ENCODE data around the gene BBS9. TPM values are rescaled to one million over a fixed set of nuclear protein-coding genes. Genes with fewer than 3 reads are reported as not detected.

Gene BBS9
- total and polyA plus RNA-seq, 8 donors = 2.6 to 10.8 (median 6.0) TPM

- ATAC-seq (no peak), DNase-seq (no peak), FAIRE-seq (no peak)
- TF ChIP-seq CTCF (IDR thresholded peaks at IDR 0.05) = no peak
- no peak overlapping the region for H3K27ac ChIP-seq
- no peaks in the 10 kb centered on the region for H3K9me3 ChIP-seq
- intact Hi-C loops (cut with DNase I) = no loop called here
- 91 to 93% methylated on average over 1 of the region's 1 CpG for WGBS, 2 donors
- H3K36me3 ChIP-seq = peaks cover 0 to 6% (median 0%) of the 10 kb centered on the region in 3 donors
- no peaks in the 10 kb centered on the region for H3K27me3 ChIP-seq
- no peak overlapping the region for H3K4me3 ChIP-seq
- H3K4me1 ChIP-seq = no peaks in the 10 kb centered on the region
Observed at GRCh38 chr7:33530664-33531063, 401.3 kb downstream of the BBS9 start.

DNA sequence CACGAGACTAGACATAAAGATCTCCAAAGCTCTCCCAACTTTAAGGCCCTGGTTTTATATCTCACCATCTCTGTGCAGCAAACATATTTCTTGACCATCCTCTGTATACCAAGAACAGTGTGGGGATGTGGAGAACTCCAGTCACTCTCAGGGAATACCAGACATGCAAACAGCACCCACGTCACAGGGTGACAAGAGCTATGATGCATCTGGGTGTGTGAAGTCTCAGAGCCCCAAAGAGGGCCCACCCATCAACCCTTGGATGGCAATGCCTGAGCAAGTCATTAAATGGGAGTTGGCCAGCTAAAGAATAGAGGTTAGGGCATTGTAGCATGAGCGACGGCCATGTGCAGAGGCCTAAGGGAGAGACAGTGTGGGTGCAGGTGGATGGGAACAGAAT lies 402.5 kb downstream of the BBS9 start:
- WGBS, 2 donors = 95 to 99% methylated on average over 4 of the region's 4 CpGs
- Histone ChIP-seq H3K4me1 (no peaks in the 10 kb centered on the region), H3K27me3 (no peaks in the 10 kb centered on the region), H3K9me3 (no peaks in the 10 kb centered on the region), H3K4me3 (no peak overlapping the region), H3K36me3 (peaks cover 0 to 6% (median 0%) of the 10 kb centered on the region in 3 donors), H3K27ac (no peak overlapping the region)
- intact Hi-C loops (cut with DNase I) = no loop called here
- ATAC-seq = no peak
- no peak for DNase-seq
- FAIRE-seq = no peak
- no peak for TF ChIP-seq CTCF (IDR thresholded peaks at IDR 0.05)

- H3K4me3 ChIP-seq = no peak overlapping the region
- no peak for TF ChIP-seq CTCF (IDR thresholded peaks at IDR 0.05)
- intact Hi-C loops (cut with DNase I) = no loop called here
- no peaks in the 10 kb centered on the region for H3K4me1 ChIP-seq
- DNase-seq (no peak), FAIRE-seq (no peak), ATAC-seq (no peak)
- 96 to 100% methylated on average over 1 of the region's 1 CpG for WGBS, 2 donors
- H3K9me3 ChIP-seq = no peaks in the 10 kb centered on the region
- H3K27me3 ChIP-seq = no peaks in the 10 kb centered on the region
- H3K27ac ChIP-seq = no peak overlapping the region
- peaks cover 0 to 6% (median 0%) of the 10 kb centered on the region in 3 donors for H3K36me3 ChIP-seq
Observed at GRCh38 chr7:33534833-33535232, 405.5 kb downstream of the BBS9 start.

- Histone ChIP-seq H3K27me3 (no peaks in the 10 kb centered on the region), H3K4me1 (no peaks in the 10 kb centered on the region)
- ATAC-seq = no peak
Observed at GRCh38 chr7:33535989-33536388, 406.6 kb downstream of the BBS9 start.

More at GRCh38 chr7:33535989-33536388, 406.6 kb downstream of the BBS9 start:
- intact Hi-C loops (cut with DNase I) = no loop called here
- Histone ChIP-seq H3K4me3 (no peak overlapping the region), H3K9me3 (no peaks in the 10 kb centered on the region), H3K36me3 (peaks cover 0 to 6% (median 0%) of the 10 kb centered on the region in 3 donors), H3K27ac (no peak overlapping the region)
- DNase-seq (no peak), FAIRE-seq (no peak)
- WGBS, 2 donors = 90 to 98% methylated on average over 7 of the region's 7 CpGs
- TF ChIP-seq CTCF (IDR thresholded peaks at IDR 0.05) = no peak

Measured in pancreas (tissue), 10 donors.